ENCODE results near the gene NXPE2.

- TF ChIP-seq TAF1 (IDR thresholded peaks at IDR 0.05; ENCODE audit: borderline replicate concordance, insufficient read depth, low read length) (no peak), REST (IDR thresholded peaks at IDR 0.05; ENCODE audit: insufficient read depth in 1 of 2, low read depth in 2 of 2, low read length in 2 of 2) (no peak)
Measured at GRCh38 chr11:114738954-114739353, 60.6 kb downstream of the NXPE2 start.

Measured in PFSK-1 (cell line).